Measurements from ENCODE around the gene EXOC3. TPM values are rescaled to one million over a fixed set of nuclear protein-coding genes. Genes with fewer than 3 reads are reported as not detected.

Gene EXOC3
- total RNA-seq, 1 experiment from 2014 or later: 10.2 TPM

DNA sequence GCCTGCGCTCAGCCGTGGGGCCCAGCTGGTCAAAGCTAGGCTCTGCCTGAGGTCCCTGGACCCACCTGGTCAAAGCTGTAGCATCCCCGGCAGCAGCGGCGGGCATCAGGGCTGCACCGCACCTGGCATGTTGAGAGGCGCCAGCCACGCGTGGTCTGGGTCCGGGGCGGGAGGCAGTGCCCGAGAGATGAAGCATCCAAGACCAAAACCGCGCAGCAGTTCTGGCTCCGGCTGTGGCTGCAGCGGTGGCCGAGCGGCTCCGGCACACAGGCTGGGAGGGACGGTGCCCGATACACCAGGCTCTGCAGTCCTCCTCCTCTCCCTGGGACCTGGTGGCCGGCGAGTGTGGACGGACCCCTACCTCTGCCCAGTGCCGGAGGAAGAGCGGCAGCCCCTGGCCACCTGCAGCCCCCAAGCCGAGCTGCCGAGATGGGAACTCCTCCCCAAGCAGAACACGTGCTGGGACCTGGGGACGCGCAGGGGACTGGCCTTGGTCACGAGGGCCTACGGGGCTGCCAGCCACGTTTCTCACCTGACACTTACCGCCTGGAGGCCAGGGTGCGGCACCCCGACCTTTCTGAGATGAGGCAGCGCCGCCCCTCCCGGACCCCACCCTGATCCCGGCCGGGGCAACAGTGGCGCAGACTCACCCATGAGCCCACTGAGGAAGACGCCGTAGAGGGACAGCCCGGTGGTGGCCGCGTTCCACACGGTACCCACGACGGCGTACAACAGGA is 48.3 kb downstream of the EXOC3 start:
- Histone ChIP-seq H3K9me3 (replicated peaks) (no peaks in the 10 kb centered on the region), H3K27ac (no peak overlapping the region), H3K4me3 (no peak overlapping the region), H3K36me3 (no peaks in the 10 kb centered on the region), H3K27me3 (peaks cover 3% of the 10 kb centered on the region; the same call in 1 of the 2 replicates), H3K4me1 (no peaks in the 10 kb centered on the region; the same call in 1 of the 2 replicates)
- no peak for DNase-seq

DNA sequence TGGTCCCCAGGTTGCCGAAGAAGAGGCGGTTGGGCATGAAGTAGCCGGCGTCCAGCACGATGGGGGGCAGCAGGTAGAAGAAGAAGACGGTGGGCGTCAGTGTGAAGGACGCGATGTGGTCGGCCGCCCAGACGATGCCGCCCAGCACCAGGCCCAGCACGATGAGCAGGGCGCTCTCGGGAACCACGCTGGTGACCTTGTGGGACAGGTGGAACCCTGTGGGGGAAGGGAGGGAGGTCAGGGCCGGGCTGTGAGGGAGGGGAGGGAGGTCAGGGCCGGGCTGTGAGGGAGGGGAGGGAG is 48.8 kb downstream of the EXOC3 start:
- Histone ChIP-seq H3K27ac (no peak overlapping the region), H3K9me3 (replicated peaks) (no peaks in the 10 kb centered on the region), H3K4me3 (no peak overlapping the region)

DNA sequence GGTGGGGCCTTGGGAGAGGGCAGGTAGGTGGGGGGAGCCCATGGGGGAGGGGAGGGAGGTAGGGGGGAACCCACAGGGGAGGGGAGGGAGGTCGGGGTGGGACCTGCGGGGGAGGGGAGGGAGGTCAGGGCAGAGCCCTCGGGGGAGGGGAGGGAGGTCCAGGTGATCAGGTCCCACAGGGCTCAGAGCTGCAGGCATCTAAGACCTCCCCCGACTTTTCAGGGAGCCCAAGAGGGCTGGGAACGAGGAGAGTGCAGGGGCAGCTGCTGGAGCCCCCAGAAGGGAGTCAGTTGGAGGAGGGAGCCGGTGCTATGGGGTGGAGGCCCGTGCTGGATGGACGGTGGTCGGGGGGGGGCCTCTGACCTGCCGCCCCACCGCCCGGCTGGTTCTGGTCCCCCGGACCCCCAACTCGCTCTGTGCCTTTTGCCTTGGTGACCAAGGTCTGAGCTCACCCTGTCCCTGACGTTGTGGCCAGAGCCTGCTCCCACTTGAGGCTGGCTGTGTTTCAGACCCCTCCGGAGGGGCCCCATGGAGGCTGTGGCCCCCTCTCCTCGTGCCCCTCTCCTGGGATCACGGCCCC is 49.4 kb downstream of the EXOC3 start:
- Histone ChIP-seq H3K27me3 (peaks cover 3% of the 10 kb centered on the region; the same call in 1 of the 2 replicates), H3K36me3 (no peaks in the 10 kb centered on the region), H3K27ac (no peak overlapping the region), H3K4me1 (no peaks in the 10 kb centered on the region; the same call in 1 of the 2 replicates), H3K4me3 (no peak overlapping the region), H3K9me3 (replicated peaks) (no peaks in the 10 kb centered on the region)
- DNase-seq: no peak

More for the DNA sequence above, 48.8 kb downstream of the EXOC3 start:
- H3K4me1 ChIP-seq: no peaks in the 10 kb centered on the region; the same call in 1 of the 2 replicates
- peaks cover 3% of the 10 kb centered on the region; the same call in 1 of the 2 replicates for H3K27me3 ChIP-seq
- no peak for DNase-seq
- H3K36me3 ChIP-seq: no peaks in the 10 kb centered on the region

DNA sequence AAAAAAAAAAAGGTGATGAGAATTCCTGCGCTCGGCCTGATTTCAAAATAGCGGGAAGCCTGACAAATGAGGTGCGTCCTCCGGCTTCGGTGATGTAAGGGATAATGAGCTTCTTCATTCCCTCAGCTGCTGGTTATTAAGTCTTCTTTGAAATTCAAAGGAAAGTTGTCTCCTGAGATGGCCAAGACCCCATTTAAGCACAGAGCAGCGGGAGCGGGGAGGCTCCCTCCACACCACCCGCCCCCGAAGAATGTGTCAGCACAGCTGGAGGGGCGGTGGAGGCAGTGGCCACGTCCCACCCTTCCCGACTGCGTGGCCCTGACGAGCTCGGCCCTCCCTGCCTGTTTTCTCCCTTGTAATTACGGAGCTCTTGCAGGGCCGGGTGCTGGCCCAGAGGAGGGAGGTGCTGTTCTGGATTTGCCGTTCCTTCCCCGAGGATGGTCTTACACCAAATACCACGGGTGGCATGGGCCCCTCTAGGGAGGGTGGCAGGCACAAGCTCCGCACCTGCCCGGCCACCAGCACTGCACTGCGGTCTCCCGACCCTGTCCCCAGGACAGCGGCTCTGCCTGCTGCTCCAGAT is 50.2 kb downstream of the EXOC3 start:
- DNase-seq: peak in 1 of 2 experiments; percentile 13
- H3K9me3 ChIP-seq (replicated peaks): no peaks in the 10 kb centered on the region
- peaks cover 3% of the 10 kb centered on the region; the same call in 1 of the 2 replicates for H3K27me3 ChIP-seq
- no peaks in the 10 kb centered on the region; the same call in 1 of the 2 replicates for H3K4me1 ChIP-seq
- no peak overlapping the region for H3K27ac ChIP-seq
- H3K4me3 ChIP-seq: no peak overlapping the region
- H3K36me3 ChIP-seq: no peaks in the 10 kb centered on the region

DNA sequence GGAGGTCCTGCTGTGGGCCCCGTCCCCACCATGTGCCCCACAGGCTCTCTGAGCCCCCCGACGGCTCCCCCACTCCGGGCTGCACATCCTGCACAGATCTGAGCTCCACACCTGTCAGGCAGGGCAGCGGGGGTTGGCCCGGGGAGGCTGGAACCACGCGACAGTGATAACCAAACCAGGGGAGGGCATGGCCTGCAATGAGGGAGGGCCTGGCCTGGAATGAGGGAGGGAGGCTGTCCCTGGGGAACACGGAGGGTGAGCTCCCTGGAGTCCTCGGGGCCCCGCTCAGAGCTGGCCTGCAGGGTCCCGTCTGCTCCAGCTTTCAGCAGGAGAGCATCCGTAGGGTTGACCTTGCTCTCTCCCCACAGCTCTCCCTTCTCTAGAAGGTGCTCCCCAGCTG is 50.8 kb downstream of the EXOC3 start:
- H3K27me3 ChIP-seq: peaks cover 3% of the 10 kb centered on the region; the same call in 1 of the 2 replicates
- no peaks in the 10 kb centered on the region; the same call in 1 of the 2 replicates for H3K4me1 ChIP-seq
- no peak overlapping the region for H3K4me3 ChIP-seq
- no peaks in the 10 kb centered on the region for H3K36me3 ChIP-seq
- no peak for DNase-seq
- H3K9me3 ChIP-seq (replicated peaks): no peaks in the 10 kb centered on the region
- H3K27ac ChIP-seq: no peak overlapping the region

DNA sequence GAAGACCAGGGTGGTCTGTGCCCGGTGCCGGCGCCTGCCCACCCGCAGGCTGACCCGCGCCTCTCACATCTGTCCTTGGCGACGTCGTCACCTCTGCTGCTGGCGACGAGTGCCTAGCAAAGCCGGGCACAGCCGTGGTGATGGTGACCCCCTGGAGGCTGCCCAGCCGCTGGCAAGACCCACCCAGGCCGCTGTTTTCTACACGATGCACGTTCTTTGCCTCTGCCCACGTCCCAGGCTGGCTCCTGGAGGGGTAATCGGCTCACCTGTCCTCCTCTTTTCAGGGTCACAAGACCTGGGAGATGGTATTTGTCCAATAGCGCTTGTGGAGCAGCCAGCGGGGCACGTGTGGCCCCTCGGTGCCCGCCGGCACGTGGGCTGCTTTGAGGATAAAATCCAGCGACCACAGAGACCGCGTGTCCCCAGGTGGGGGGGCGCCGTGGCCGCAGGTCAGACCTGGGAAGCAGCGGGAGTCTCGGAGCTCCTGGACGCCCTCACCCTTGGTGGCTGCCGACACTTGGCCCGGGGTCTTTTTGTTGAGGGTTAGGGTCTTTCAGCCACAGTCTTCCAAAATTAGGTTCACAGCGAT is 51.8 kb downstream of the EXOC3 start:
- H3K9me3 ChIP-seq (replicated peaks): no peaks in the 10 kb centered on the region
- no peak for DNase-seq
- no peaks in the 10 kb centered on the region for H3K36me3 ChIP-seq
- no peaks in the 10 kb centered on the region; the same call in 1 of the 2 replicates for H3K4me1 ChIP-seq
- peaks cover 3% of the 10 kb centered on the region; the same call in 1 of the 2 replicates for H3K27me3 ChIP-seq
- H3K27ac ChIP-seq: no peak overlapping the region
- no peak overlapping the region for H3K4me3 ChIP-seq

DNA sequence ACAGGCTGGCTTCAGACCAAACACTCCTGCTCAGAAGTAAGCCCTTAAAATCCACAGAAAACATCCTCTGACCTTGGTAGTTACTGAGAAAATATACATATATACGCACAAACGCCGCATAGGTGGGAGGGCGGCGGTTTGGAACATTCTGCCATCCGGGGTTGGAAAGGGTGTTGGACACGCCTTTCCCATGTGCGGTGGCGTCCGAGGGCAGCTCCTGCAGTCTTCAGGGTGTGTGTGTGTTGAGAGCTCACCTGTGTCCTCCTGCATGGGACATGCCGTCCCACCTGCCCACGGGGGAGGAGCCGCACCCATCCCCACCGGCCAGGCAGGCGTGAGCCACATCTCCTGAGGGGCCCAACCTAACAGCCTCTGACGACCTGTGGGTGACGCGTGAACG is 53.1 kb downstream of the EXOC3 start:
- no peak for DNase-seq
- no peak overlapping the region for H3K4me3 ChIP-seq
- no peaks in the 10 kb centered on the region for H3K36me3 ChIP-seq
- peaks cover 1% of the 10 kb centered on the region; the same call in 1 of the 2 replicates for H3K4me1 ChIP-seq
- H3K9me3 ChIP-seq (replicated peaks): no peaks in the 10 kb centered on the region
- peaks cover 3% of the 10 kb centered on the region; the same call in 1 of the 2 replicates for H3K27me3 ChIP-seq
- H3K27ac ChIP-seq: no peak overlapping the region

DNA sequence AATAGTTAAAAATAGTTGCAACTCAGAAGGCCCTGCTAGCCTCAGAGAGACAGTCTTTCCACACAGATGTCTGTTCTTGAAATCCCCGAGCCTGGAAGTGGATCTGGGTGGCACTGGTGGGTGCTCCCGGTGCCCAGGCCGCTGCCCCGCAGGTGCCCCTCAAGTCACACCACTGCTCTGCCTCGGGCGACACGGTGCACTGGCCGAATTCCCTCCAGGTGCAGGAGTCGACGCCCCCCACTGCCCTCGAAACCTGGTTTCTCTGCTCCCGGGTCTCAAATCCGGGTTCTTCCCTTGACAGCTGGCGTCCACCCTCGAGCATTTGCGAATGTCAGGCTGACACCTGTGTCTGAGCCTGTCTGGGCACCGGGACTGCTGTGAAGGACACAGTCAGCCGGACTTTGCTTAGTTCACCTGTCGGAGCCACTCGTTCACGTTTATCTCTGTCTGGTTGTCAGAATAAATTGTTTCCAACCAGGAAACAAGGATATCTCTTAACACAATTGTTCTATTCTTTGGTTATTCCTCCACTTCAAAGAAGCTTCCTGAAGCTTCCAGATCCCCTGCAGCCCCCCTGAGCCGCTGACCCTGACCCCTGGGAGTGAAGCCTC is 54.2 kb downstream of the EXOC3 start:
- Histone ChIP-seq H3K9me3 (replicated peaks) (no peaks in the 10 kb centered on the region), H3K4me1 (peaks cover 5% of the 10 kb centered on the region; the same call in 1 of the 2 replicates), H3K36me3 (no peaks in the 10 kb centered on the region), H3K4me3 (no peak overlapping the region), H3K27me3 (peaks cover 3% of the 10 kb centered on the region; the same call in 1 of the 2 replicates), H3K27ac (no peak overlapping the region)
- no peak for DNase-seq

DNA sequence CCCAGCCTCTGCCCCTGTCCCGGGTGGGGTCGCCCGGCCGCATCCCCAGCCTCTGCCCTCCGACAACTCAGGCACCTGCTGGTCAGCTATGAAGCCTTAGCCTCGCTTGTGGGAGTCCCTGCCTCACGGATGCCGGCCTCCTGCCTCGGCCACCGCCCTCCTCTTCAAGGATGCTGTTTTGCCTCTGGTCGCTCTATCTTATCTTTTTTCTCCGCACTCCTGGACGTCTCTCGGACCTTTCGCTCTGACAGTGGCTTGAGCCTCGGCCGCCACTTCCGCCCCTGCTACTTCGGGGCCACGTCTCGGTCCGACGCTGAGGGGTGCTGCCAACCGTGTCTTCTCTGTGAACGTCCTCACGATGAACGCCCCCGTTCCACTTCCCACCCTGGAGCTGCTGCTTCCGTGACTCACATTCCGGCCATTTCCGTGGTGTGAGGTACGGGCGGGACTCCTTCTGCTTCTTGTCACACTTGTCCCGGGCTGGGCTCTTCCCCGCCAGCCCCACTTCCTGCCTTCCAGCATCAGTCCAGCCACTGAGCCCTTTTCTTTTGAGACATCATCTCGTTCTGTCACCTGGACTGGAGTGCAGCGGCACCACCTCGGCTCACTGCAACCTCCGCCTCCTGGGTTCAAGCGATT is 55.0 kb downstream of the EXOC3 start:
- H3K4me3 ChIP-seq: no peak overlapping the region
- no peak overlapping the region for H3K27ac ChIP-seq
- H3K4me1 ChIP-seq: peaks cover 5% of the 10 kb centered on the region; the same call in 1 of the 2 replicates
- H3K27me3 ChIP-seq: peaks cover 3% of the 10 kb centered on the region; the same call in 1 of the 2 replicates
- DNase-seq: no peak
- no peaks in the 10 kb centered on the region for H3K36me3 ChIP-seq
- H3K9me3 ChIP-seq (replicated peaks): no peaks in the 10 kb centered on the region

DNA sequence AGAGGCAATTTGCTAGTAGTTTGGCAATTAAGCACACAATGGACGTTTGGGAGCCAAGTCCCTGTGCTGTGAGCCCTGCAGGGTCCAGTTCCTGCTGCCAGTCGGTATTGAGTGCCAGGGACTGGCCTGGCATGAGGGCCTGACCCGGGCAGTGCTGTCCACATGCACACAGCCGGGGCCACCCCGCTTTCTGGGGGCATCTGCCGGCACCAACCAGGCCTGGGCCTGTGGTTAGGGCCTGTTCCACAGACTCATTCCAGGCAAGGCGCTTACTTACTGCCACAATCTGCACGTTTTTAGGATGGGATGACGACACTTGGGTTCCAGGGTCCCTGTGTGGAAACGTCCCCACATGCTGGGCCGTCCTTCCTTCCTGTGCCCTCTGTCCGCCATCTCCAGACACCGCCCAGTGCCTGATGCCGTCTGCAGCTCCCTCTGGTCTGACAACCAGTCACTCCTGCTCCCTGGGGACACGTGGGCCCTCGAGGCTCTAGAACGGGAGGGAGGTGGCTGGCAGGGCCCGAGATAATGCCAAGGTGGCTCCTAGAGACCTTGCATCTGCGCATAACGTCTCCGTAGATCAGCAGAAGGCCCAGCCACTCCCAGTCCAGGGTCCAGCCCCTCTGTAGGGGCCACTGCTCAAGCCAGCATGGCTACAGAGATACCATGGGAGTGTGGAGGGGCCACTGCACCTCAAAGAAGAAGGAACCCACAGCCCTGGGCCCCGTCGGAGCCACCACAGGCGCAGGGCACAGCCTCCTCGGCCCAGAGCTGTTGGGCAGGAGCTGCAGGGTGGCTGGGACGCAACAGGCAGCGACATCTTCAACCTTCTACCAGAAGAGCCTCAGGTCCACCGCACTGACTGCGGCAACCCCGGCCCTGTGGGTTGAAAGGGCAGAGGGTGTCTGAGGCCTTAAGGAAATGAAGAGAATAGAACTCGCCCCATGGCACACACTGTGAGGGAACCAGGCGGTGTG is 56.5 kb downstream of the EXOC3 start:
- no peaks in the 10 kb centered on the region for H3K36me3 ChIP-seq
- no peak overlapping the region for H3K4me3 ChIP-seq
- H3K27me3 ChIP-seq: no peaks in the 10 kb centered on the region
- H3K9me3 ChIP-seq (replicated peaks): no peaks in the 10 kb centered on the region
- H3K4me1 ChIP-seq: peaks cover 5% of the 10 kb centered on the region; the same call in 1 of the 2 replicates
- no peak overlapping the region for H3K27ac ChIP-seq
- DNase-seq: no peak

DNA sequence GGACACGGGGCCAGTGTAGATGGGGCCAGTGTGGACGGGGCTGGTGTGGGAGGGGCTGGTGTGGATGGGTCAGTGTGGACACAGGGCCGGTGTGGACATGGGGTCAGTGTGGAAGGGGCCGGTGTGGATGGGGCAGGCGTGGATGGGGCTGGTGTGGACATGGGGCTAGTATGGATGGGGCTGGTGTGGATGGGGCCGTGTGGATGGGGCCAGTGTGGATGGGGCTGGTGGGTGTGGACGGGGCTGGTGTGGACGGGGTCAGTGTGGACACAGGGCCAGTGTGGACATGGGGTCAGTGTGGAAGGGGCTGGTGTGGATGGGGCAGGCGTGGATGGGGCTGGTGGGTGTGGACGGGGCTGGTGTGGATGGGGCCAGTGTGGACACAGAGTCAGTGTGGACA is 57.5 kb downstream of the EXOC3 start:
- Histone ChIP-seq H3K36me3 (no peaks in the 10 kb centered on the region), H3K4me1 (peaks cover 5% of the 10 kb centered on the region; the same call in 1 of the 2 replicates), H3K27me3 (no peaks in the 10 kb centered on the region), H3K9me3 (replicated peaks) (no peaks in the 10 kb centered on the region), H3K4me3 (no peak overlapping the region), H3K27ac (no peak overlapping the region)
- no peak for DNase-seq

DNA sequence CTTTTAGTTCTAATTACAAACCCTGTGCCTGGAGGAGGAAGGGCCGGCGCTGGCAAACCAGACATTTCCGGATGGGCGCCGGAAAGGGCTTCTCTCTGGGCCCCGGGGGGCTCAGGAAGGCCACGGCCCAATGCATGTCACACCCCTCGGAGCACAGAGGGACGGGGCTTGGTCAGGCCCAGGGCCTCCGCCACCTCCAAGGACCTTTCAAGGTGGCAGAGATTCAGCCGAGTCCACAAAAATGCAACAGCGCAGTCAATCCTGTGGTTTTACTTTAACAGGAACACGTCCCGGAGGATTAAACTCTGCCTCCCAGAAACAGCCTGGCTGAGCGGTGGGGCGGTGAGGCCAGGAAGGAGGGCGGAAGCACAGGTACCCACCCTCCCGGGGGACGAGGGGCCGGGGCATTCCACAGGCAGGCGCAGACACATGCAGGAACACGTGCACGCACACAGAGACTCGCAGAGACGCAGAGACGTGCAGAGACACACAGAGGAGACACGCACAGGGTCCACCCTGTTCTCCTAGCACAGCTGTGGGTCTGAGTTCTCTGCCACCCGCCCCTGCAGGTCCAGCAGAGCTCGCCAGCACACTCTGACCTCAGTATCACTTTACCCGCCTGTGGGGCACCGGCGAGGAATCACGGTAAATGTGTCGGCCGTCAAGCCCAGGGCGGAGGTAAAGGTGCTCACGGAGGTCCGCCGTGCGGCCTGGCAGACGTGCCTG is 58.3 kb downstream of the EXOC3 start:
- peak overlapping the region; percentile 40; the same call in 1 of the 2 replicates for H3K27ac ChIP-seq
- no peaks in the 10 kb centered on the region for H3K36me3 ChIP-seq
- H3K4me3 ChIP-seq: peak overlapping the region; percentile 49
- no peaks in the 10 kb centered on the region for H3K27me3 ChIP-seq
- H3K9me3 ChIP-seq (replicated peaks): no peaks in the 10 kb centered on the region
- peaks cover 5% of the 10 kb centered on the region; the same call in 1 of the 2 replicates for H3K4me1 ChIP-seq
- peak; percentile 24 to 37 for DNase-seq

DNA sequence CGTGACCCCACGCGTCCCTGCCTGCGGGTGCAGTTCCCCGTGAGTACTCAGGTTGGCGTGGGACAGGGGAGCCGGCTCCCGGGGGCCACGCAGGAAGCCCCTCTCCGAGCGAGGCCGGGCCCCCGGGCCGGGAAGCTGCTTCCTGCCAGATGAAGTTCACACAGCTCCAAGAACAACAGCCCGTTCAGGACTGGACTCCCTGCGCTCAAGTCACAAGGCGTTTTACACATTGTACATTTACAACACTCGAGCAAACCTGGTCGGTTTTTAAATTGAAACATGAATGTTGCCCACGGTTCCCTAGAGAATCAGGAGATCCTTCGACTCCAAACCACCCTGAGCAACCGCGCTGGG is 58.8 kb downstream of the EXOC3 start:
- peak overlapping the region; percentile 40; the same call in 1 of the 2 replicates for H3K27ac ChIP-seq
- H3K27me3 ChIP-seq: no peaks in the 10 kb centered on the region

More for the DNA sequence above, 58.8 kb downstream of the EXOC3 start:
- peaks cover 5% of the 10 kb centered on the region; the same call in 1 of the 2 replicates for H3K4me1 ChIP-seq
- H3K4me3 ChIP-seq: peak overlapping the region; percentile 49
- no peaks in the 10 kb centered on the region for H3K9me3 ChIP-seq (replicated peaks)
- peak in 1 of 2 experiments; percentile 36 for DNase-seq
- no peaks in the 10 kb centered on the region for H3K36me3 ChIP-seq

Data from SJCRH30 (cell line).